ENCODE measurements around the gene IL4.

IL4 gene

GRCh38 chr5:132704875-132705274, 31.1 kb downstream of the IL4 start:
- no peak for DNase-seq

GRCh38 chr5:132708645-132709044, 34.9 kb downstream of the IL4 start:
- DNase-seq, result no peak

GRCh38 chr5:132714456-132715307, 40.9 kb downstream of the IL4 start:
- DNase-seq, result peak; percentile 6

GRCh38 chr5:132718544-132719312, 44.9 kb downstream of the IL4 start:
- no peak for DNase-seq

- no peak for DNase-seq
Observed at GRCh38 chr5:132725745-132726144, 52.0 kb downstream of the IL4 start.

GRCh38 chr5:132729896-132730295, 56.1 kb downstream of the IL4 start:
- DNase-seq, result no peak

Data from central memory CD4-positive, alpha-beta T cell (primary cell).